22Rv1 (cell line): Measurements from ENCODE around the gene SET.

Experiments used
- ZFX ChIP-seq: fragments of 450-650 bp; IDR thresholded peaks from 2 replicates; pipeline ENCODE4 v1.6.1; 2017; ENCODE audit warnings: antibody characterized with exemption, borderline replicate concordance
- TF ChIP-seq, protein P1 (sequence below): fragments of 450-650 bp; IDR thresholded peaks from 2 replicates; pipeline ENCODE4 v1.5.1; 2017; ENCODE audit warnings: mild to moderate bottlenecking

DNA sequence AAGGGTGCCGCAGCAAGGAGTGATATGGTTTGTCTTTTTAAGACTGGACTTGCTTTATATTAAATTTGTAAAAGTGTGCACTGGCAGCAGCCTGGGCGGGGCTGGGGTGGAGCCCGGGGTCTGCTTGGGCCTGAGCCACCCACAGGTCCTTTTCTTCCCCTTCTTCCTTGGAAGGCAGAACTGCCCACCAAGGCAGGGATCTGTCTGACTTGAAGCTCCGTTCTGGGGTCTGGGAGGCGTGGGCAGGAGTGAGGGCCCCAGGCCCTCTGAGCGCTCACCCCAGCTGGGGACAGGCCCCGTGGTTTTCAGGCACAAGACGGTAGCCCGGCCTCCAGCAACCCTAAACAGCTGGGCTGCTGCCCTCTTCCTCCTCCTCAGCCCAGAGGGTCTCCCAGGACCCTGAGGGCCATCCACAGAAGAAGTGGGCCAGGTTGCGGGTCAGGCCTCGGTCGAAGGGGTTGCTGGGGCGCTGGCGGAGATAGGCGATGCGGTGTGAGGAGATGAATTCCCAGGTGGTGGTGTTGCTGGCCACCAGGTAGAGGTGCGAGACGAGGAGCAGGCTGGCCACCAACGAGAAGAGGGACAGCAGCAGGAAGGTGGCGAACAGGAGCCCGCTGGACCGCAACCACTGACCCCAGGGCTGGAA lies 31.9 kb downstream of the SET start:
- TF ChIP-seq, protein P1, sequence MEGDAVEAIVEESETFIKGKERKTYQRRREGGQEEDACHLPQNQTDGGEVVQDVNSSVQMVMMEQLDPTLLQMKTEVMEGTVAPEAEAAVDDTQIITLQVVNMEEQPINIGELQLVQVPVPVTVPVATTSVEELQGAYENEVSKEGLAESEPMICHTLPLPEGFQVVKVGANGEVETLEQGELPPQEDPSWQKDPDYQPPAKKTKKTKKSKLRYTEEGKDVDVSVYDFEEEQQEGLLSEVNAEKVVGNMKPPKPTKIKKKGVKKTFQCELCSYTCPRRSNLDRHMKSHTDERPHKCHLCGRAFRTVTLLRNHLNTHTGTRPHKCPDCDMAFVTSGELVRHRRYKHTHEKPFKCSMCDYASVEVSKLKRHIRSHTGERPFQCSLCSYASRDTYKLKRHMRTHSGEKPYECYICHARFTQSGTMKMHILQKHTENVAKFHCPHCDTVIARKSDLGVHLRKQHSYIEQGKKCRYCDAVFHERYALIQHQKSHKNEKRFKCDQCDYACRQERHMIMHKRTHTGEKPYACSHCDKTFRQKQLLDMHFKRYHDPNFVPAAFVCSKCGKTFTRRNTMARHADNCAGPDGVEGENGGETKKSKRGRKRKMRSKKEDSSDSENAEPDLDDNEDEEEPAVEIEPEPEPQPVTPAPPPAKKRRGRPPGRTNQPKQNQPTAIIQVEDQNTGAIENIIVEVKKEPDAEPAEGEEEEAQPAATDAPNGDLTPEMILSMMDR: no peak
- no peak for TF ChIP-seq ZFX
